RCC 7860 (cell line): Measurements from ENCODE around the gene CAPN12.

ENCODE experiments used
- DNase-seq: peaks from one replicate; pipeline ENCODE4 v3.0.0-alpha.2; 2015; ENCODE audit warnings: low spot score
- FAIRE-seq: peaks from 2 replicates; lab custom pipeline; 2012; peaks lifted over from hg19 to GRCh38; lab: Jason Lieb, UNC

Gene CAPN12

DNA sequence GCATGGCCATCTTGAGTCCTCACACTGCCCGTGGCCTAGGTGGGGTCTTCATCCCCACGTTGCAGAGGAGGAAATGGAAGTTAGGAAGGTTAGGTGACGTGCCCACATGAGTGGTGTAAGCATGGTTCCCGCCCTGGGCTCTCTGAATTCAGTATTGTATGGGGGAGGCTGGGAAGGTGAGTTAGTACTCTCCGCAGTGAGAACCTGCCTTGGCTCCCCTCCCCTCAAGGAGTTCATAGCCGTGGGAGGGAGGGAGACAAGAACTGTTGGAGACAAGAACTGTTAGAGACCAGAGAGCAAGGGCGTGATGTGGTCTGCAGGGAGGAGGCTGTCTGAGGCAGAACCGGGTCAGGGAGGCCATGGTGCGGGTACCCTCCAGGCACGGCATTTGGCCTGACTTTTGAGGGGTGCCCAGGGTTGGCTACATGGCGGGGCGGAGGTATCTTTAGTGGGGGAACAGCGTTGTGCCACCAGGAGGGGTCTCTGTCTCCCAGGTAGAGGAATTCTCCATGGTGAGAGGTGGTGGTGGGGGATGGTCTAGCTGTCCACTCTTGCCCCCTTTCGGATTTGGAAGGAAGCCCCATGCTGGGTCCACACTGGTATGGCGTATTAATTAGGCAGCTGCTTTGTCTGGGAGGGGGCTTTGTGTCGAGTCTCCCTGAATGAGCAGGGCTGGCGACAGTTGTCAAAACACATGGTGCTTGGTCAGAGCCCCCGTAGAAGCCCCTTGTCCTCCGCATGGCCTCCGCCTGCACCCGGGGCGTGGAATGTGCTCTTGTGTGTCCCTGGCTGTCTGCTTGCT lies 45.8 kb downstream of the CAPN12 start:
- no peak for DNase-seq
- no peak for FAIRE-seq

DNA sequence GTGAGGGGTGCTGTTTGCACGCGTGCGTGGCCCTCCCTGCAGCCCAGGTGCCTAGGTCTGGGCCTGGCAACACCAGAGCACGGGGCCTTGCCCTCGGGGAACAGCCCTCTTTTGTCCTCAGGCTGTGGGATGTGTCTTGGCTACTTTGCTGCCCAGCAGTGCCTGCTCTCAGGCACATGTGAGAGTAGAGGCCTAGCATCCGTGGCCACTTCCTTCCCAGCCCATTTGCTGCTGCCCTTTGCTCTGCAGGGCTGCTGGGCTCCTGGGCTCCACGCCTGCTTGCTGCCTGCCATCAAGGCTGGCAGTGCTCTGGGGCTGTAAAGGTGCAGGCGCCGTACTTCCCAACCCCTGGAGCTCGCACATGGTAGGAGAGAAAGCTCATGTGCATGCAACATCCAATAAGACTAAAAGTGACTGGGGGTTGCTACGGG lies 46.6 kb downstream of the CAPN12 start:
- no peak for FAIRE-seq
- DNase-seq: no peak

DNA sequence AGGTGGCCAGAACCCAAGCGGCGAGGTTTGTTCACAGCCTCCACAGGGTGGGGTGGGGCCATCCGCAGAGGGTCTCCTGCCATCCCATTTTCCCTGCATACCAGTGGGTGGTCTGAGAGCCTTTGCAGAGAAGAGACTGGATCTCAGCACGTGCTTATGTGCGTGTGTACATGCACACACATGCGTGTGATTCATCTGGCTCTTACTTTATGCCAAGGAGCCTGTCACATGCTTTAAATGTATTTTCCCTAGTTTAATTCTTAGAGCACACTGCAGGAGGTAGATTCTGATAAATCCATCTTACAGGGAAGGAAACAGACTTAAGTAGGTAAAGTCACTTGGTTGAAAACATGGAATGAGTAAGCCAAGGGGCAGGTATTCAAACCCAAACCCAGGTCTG lies 47.1 kb downstream of the CAPN12 start:
- DNase-seq (no peak), FAIRE-seq (no peak)

DNA sequence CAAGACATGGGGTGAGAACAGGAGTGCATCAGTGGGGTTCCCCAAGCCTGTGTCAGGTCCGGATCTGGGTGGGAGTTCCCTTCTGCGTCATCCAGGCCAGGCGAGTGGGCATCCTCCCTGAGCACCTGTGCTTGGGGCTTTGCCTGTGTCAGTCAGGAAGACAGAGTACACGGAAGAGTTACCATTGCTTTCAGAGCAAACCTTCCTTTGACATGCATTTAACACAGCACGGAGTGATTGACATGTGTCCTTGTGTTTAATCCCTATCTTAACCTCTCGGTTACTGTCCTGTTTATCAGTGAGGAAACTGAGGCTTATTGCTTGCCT lies 47.6 kb downstream of the CAPN12 start:
- FAIRE-seq: no peak
- DNase-seq: no peak

DNA sequence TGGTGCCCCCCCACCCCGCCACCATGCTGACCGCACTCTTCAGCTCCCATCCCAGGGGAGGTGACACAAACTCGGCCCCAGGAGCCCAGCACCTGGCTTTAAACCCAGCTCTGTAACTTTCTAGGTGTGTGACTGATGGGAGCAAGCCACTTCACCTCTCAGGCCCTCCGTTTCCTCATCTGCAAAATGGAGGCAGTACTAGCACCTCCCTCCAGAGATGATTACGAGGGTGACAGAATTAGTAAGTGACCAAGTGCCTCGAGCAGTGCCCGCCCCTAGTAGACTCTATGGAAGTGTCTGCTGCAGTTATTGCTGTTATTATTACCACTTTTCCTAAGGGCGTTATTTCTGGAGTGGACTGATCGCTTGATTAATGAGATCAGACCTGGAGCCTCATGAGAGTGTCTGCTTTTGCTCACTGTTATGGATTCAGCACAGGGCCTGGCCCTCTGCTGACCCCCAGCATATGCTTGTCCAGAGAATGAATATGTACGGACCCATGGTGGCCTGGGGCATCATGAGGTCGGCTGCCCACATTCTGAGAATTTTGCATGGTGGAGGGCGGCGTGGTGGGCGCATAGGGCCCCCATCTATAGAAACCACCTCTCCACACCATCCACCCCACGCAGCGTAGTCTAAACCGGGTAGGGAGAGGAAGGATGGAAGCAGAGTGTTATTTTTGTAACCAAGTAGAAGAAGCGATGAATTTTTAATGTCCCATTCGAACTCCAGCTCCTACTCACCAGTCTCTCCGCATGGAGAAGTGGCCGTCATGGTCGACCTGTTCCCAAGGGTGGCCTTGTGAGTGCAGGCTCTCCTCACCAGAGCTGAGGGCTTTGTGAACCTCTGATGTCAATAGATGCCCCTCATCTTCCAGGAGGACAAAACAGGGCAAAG lies 48.2 kb downstream of the CAPN12 start:
- FAIRE-seq: no peak
- no peak for DNase-seq

DNA sequence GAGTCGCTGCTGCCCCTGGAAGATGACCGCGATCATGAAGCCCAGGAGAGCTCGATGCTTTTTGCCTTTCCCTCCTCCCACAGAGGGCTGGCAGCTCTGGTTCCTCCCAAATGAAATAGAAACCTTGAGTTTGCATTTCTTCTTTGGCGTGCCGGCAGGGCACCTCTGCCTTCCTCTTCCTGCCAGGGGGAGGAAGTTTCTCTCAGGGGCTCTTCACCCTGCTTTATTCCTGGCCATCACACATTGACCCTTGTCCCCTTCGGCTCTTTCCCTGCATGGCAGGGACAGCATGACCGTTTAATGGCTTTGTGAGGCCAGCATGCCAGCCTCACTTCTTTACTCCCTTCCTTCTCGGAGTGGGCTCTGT lies 49.0 kb downstream of the CAPN12 start:
- FAIRE-seq (no peak), DNase-seq (no peak)

DNA sequence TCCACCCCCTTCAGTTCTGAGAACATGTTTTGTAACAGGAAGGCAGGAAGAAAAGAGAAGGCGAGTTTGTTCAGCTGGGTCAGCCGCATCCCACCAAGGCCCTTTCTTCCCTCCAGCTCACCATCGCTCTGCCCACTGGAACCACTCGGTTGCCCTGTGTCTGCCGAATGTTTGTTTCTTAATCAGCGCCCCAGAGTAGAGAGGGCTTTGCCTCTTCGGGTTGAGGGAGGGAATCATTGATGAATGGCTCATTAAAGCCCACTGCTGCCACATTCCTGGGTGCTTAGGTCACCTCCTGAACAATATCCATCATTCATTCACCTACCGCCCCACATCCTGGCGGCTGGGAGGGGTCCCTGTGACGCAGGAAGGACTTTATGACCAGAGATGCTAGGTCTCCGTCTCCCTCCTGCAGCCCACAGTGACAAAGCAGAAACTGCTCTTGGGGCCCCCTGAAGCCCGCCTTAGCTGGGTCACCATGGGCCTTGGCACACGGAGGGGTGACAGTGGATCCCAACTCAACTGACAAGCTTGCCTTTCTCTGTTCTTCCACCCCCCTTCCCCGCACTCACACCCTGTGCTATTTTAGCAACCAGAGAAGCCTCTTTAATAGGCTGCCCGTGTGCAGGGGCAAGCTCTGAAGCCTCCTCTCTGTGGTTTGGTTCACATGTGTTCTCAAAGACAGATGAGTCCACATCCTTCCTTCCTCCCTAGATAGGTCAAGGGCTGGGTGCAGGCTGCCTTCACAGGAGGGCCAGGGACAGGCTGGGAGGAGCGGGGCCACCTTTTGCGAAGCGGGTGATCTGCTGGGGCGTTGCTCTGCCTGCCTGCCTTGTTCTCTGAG lies 50.7 kb downstream of the CAPN12 start:
- DNase-seq: peak; percentile 97
- peak; percentile 91 for FAIRE-seq

DNA sequence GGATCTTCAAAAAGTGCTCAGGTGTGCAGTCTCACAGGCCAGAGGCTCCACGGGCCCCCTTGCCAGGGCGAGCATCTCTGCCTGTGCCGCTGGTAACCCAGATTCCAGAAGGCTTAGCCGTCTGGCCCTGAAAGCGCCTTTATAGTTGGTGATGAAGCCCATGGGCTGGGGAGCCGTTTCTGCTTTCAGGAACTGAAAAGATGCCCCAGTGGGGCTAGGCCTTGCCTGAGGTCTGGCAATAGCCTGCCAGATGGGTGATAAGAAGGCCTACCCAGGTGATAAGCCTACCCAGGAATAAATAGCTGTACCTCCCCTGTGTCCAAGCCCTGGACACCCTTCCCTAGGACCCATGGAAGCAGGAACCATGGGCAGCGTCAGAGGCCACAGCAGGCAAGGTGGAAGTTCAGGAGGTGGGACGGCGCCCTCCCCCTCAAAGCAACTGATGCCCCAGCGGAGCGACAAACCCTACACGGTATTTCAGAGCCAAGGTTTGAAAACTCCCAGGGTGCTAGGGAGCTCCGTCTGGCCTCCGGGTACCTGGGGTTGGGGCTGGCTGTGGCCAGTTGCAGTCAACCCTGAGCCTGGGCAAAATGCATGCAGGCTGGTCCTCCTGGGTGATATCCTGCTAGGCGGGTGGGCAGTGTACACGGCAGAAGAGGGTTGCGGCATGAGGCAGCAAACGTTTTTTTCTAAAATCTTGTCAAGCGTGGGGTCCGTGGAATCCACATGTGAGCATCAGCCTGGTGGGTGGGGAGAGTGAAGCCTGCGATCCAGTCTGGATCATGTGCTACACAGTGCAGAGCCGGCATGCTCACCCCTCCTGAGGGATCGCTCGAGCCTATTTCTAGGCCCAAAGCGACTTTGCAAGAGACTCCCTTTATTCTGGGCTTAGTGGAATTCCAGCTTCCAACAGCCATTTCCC lies 51.6 kb downstream of the CAPN12 start:
- FAIRE-seq (no peak), DNase-seq (no peak)

DNA sequence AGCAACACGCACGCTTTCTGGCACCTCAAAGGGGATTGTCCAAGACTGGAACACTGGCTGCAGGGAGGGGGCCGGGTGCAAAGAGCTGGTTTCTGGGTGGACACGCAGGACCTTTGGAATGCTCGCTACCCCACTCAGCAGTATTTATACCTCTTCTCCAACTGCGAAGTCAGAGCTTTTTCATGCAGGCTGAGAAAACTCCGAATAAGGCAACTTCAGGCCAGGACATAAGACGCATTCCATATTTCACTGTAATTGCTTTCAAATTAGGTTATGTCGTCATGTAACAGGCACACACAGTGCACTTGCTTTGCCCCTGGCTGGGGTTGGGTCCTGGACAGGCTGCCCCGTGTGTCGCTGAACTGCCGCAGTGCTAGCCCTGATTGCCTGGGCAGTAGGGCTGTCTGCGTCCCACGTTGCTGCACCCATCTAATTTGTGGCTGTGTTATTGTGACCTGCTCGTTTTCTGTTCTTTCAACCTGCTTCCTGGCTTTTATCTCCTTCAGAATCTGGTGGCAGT lies 52.3 kb downstream of the CAPN12 start:
- DNase-seq: peak; percentile 95
- FAIRE-seq: peak; percentile 81

DNA sequence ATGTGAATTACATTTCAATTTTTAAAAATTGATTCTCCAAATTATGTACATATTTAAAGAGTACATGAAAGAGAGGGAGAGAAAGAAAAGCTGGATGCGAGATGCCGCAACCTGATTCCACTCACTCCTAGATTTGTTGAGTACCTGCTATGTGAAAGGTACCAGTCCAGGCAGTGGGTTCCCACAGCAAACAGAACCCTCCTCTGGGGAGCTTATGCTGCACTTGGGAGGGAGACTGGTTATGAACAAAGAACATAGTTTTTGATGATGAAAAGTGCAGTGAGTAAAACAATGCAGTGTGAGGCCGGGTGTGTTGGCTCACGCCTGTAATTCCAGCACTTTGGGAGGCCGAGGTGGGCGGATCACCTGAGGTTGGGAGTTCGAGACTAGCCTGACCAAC lies 53.4 kb downstream of the CAPN12 start:
- DNase-seq (no peak), FAIRE-seq (no peak)

DNA sequence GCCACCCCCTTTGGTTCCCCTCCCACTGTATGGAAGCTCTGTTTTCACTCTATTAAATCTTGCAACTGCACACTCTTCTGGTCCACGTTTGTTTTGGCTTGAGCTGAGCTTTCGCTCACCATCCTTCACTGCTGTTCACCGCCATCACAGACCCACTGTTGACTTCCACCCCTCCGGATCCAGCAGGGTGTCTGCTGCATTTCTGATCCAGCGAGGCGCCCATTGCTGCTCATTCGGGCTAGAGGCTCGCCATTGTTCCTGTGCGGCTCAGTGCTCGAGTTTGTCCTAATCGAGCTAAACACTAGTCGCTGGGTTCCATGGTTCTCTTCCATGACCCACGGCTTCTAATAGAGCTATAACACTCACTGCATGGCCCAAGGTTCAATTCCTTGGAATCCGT lies 54.1 kb downstream of the CAPN12 start:
- no peak for FAIRE-seq
- no peak for DNase-seq

DNA sequence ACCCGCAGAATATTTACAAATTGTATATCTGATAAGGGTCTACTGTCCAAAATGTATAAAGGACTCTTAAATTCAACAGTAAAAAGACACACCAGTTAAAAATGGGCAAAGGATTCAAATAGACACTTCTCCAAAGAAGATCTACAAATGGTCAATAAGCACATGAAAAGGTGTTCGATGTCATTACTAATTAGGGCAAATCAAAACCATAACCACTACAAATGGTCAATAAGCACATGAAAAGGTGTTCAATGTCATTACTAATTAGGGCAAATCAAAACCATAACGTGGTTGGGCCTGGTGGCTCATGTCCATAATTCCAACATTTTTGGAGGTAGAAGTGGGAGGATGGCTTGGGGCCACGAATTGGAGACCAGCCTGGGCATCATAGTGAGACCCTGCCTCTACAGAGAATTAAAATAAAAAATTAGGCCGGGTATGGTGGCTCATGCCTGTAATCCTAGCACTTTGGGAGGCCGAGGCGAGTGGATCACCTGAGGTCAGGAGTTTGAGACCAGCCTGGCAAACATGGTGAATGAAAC lies 56.4 kb downstream of the CAPN12 start:
- DNase-seq (no peak), FAIRE-seq (no peak)

DNA sequence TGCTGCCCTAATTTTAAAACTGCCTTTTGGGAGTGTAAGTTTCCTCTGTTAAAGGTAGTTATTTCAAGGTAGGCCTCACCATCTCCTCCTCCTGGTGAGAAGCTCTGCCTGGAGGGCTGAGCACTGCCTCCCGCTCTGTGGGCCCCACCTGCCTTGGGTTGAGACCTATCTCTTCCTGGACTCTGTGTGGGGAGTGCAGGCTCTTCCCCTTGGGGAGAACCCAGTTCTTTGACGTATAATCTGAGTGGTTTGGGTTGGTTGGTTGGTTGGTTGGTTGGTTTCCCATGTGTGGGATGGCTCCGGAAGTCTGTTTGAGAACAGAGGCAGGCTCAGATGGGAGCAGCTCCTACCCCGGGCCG lies 57.8 kb downstream of the CAPN12 start:
- FAIRE-seq: no peak
- DNase-seq: no peak

DNA sequence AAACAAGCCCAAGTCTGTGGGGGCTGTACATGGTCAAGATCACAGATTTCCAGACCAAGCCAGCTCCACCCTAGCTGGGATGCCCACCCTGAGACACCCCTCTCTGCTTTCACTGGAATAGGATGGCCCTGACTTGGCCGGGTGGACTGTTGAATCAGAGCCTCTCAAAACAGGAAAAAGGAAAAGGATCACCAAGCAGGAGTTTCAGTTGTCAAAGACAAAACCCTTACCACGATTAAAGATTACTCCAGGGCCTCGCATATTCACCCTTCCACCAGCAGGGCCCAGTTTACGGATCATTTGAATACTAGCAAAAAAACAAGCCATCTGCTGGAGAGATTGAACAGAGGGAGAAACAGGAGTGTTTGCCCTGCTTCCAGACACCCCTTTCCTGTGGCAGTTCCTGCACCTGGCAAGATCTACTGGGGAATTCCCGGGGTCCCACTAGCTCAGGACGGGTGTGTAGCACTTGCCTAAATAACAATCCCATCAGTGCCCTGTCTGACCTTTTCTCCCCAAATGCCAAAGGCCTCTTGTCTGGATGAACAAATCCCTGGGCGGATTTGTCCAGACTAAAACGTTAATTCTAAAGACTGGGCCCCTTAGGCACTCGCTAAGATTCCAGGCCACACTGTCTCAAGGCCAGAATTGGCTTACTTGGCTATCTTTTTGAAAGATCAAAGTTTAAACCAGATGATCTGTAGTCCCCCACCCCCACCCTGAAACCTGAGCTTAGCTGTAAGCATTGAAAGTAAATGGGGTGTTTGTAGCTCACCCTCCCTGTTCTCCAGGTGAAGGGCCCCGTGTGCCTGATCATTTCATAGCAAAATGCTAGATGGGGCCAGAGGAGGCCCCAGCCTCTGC lies 58.4 kb downstream of the CAPN12 start:
- DNase-seq (peak; percentile 48), FAIRE-seq (no peak)

DNA sequence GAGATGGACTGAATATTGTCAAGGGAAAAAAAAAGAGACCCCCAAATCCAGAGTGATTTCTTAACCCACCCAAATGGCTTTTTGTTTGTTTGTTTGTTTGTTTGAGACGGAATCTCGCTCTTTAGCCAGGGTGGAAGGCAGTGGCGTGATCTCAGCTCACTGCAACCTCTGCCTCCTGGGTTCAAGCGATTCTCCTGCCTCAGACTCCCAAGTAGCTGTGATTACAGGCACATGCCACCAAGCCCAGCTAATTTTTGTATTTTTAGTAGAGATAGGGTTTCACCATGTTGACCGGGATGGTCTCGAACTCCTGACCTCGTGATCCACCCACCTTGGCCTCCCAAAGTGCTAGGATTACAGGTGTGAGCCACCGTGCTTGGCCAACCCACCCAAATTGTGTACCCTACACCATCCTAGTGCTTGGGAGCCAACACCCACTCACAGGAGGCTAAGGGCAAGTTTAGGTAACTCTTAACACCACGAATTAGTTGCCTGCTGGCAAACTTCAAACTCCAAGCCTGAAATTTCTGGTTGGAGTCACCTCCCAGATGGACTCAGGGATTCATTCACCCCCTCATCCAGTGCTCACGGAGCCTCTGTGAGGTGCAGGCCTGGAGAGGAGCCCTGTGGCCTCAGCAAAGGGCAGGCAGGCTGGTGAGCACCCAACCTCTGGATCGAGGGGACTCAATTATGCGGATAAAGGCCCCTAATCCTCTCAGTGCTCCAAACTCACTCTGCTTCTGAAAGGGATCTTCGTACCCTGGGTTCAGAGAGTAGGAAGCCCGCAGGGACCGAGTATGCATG lies 59.2 kb downstream of the CAPN12 start:
- DNase-seq: no peak

DNA sequence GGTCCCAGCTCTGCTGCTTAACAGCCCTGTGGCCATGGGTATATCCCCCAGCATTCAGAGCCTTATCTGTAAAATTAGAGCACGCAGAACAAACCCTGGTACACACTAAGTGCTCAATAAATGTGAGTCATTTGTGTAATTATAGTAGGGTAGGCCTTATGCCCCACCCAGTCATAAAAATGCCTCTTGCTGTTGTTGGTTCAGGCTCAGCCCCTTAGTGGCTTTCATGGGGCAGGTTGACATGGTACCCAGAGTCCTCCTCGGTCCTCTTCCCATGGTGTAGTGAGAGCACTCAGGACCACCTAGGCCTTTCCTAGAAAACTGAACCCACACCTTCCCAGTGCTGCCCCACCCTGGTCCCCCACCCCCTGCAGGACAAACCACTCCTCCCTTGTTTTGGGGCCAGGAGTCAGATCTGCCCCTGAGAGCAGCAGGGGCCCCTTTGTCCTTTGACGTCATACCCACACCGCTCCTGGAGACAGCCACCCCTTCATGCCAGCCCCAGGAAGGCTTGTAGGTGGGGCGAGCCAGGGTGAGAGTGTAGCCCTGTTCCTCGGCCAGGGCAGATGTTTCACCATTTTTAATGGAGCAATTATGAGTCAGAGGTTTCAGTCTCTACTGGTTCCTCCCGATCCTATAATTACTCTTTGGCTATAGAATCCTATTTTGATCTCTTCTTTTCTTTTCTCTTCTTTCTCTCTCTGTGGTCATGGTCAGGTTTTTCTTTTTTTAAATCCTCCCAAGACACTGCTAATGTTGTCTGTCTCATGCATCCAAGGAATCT lies 60.0 kb downstream of the CAPN12 start:
- peak; percentile 88 for DNase-seq
- FAIRE-seq: peak; percentile 53

More for the DNA sequence above, 59.2 kb downstream of the CAPN12 start:
- FAIRE-seq: no peak

DNA sequence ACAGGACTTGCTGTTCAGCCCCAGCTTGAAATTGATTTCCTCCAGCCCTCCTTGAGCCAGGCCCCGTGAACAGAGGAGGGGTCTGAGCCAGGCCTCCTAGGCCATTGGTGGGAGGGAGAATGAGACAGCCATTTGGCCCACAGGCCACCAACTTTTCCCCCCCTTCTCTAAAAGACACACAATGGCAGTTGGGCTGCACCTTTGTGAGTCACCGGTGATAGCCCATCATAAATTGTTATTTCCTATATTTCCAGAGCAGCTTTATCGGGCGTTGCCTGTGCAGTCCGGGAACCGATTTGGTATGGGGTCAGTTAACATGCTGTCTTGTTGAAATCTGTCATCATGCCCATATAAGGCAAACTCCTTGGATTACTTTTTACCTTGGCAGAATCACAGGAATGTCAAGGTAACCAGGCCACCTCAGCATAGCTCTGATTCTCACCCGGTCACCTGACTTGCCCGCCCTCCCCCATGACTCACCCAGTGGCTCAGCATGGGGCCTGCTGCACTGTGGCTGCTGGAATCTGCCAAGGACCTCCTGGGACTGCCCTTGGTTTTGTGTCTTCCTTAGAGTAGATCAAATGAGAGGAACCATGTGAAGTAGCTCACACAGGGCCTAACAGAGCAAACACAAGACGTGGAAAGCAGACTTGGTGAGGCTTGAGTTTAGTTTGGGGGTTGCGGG lies 60.7 kb downstream of the CAPN12 start:
- FAIRE-seq (peak; percentile 92), DNase-seq (peak; percentile 100)
